Neuronal stem cell (in vitro differentiated cells): Measurements from ENCODE around the gene BPNT1. TPM values are rescaled to one million over a fixed set of nuclear protein-coding genes. Genes with fewer than 3 reads are reported as not detected.

Experiments
- small RNA-seq: library from polyadenylated mRNA; stranded (forward); fragments of <200 nt; extraction: miRNeasy Mini kit (QIAGEN cat#:217004); gene quantifications from one replicate; pipeline ENCODE3, GENCODE V24; 2013; ENCODE audit not compliant: insufficient read depth

Gene BPNT1

Small RNA genes within 50 kb of the gene (small RNA-seq; reads per million reads assigned to genes)
- not detected for gene MIR194-1
- gene MIR215, result 3.9 reads per million, percentile 6 among the genes with 10 or more reads in this experiment
